Heart left ventricle (tissue), 13 donors: ENCODE measurements around the gene TTC7B.

Experiments used
- CTCF ChIP-seq, 12 donors: fragments of 200-600 bp; sonication (generic) in 4 of 12; IDR thresholded peaks; one replicate each; pipeline versions ENCODE4 v1.5.0 to v1.8.0; 2018 to 2022; ENCODE audit warnings: antibody characterized with exemption in 12 of 12, mild to moderate bottlenecking in 5 of 12
- POLR2A ChIP-seq, 2 donors: fragments of 450-650 bp; IDR thresholded peaks; one replicate each; pipeline ENCODE4 v1.6.1; 2017; ENCODE audit warnings: antibody characterized with exemption in 2 of 2, mild to moderate bottlenecking in 2 of 2, moderate library complexity in 2 of 2
- donor health status: ischemic (EF 13 %, LVEDD 7.1; RV severe dilation, severe dysfunction).
- donor health status: DM: no; HTN: yes; CAD: no.
- donor health status: DM: no; HTN: no; CAD: no.
- donor health status: ischemic (EF 25% LVEDD 6.9; RV normal size, moderate dysfunction).
- donor health status: ischemic (EF 25% LVEDD 5.7; RV mildly dilated, moderate dysfunction).
- donor health status: ischemic (EF 35%, LVEDD 5.7; RV mildly dilated, moderate dysfunction).
- donor health status: nonischemic (EF 11% LVEDD 7.7; RV severe dilation, severe dysfunction).
- donor health status: DM: yes; HTN: yes; CAD: no.
- donor health status: PGD.
- donor health status: ischemic (EF 29% LVEDD 5.4; RV normal size, mild dysfunction).
- donor health status: nonischemic (EF 23%, LVEDD 6.1; RV moderate dilation, normal function).

GRCh38 chr14:90648421-90648820, 167.8 kb downstream of the TTC7B start:
- no peak for TF ChIP-seq CTCF (IDR thresholded peaks at IDR 0.05)
- no peak for TF ChIP-seq POLR2A (IDR thresholded peaks at IDR 0.05)
